Psoas muscle (tissue), 8 donors: ENCODE data around the gene PDZRN4. TPM values are rescaled to one million over a fixed set of nuclear protein-coding genes. Genes with fewer than 3 reads are reported as not detected.
"Not testable (repeated sequence)": the region's sequence is repeated elsewhere in the genome, so short reads cannot be mapped to it uniquely, and the experiment has no call there.

Experiments
- ATAC-seq, 4 donors: fragments of 200-7000 bp; cut with Tn5 transposase; one replicate each; pipeline ENCODE4 v1.9.1; 2020; ENCODE audit warnings: moderate library complexity in 3 of 4, mild to moderate bottlenecking in 2 of 4
- DNase-seq, 2 donors: peaks; one replicate each; pipeline ENCODE4 v3.0.0-alpha.2; 2020
- H3K27ac ChIP-seq: fragments of 200-600 bp; one replicate; pipeline ENCODE4 v1.8.0; 2022
- H3K27me3 ChIP-seq, 3 donors: fragments of 200-600 bp in 1 of 3; one replicate each; pipeline versions ENCODE4 v1.6.1 to v1.8.0; 2013 to 2022; ENCODE audit warnings: low read length in 2 of 3, mild to moderate bottlenecking in 2 of 3, moderate library complexity in 1 of 3; ENCODE audit not compliant: insufficient read depth in 3 of 3
- H3K36me3 ChIP-seq, 2 donors: fragments of 200-600 bp in 1 of 2; one replicate each; pipeline versions ENCODE4 v1.6.1 to v1.8.0; 2013 to 2022; ENCODE audit warnings: low read depth in 1 of 2, mild to moderate bottlenecking in 1 of 2, moderate library complexity in 1 of 2; ENCODE audit not compliant: insufficient read depth in 1 of 2
- H3K4me1 ChIP-seq: fragments of 200-600 bp; one replicate; pipeline ENCODE4 v1.8.0; 2022
- H3K4me3 ChIP-seq: fragments of 200-600 bp; one replicate; pipeline ENCODE4 v1.8.0; 2022; ENCODE audit warnings: mild to moderate bottlenecking
- H3K9me3 ChIP-seq: fragments of 200-600 bp; one replicate; pipeline ENCODE4 v1.8.0; 2022
- CTCF ChIP-seq: fragments of 200-600 bp; IDR thresholded peaks from one replicate; pipeline ENCODE4 v1.8.0; 2022; ENCODE audit warnings: antibody characterized with exemption
- whole genome bisulfite sequencing, 3 donors: extraction: QIAGEN DNeasy Blood & Tissue Kit; methylation state at CpG; one replicate each; pipeline versions ENCODE4 v1.1.6 to v1.1.7; 2013; 5-methylcytosine and 5-hydroxymethylcytosine counted together
- intact Hi-C, 2 donors: fragments of 100-400 bp; cut with DNase I; formaldehyde crosslinking; loops; one replicate each; pipeline versions ENCODE4 v1.11.0 to v1.14.2; 2022
- polyA plus RNA-seq, 3 donors: library from polyadenylated mRNA; stranded (reverse); fragments of 200-250 nt; gene quantifications; one replicate each; pipeline ENCODE4 v1.2.3, GENCODE V29; 2013
- total RNA-seq, 4 donors: library from RNA; stranded (reverse); fragmentation: NEBNext Ultra II Directional in 2 of 4; extraction: Animal tissue kit (Norgen Biotek cat#: 25700) in 2 of 4; gene quantifications; one replicate each; pipeline versions ENCODE4 v1.2.1 to v1.2.4, GENCODE V29; 2021 to 2023
- donor health status: healthy with polysubstance abuse.
- donor health status: DM: no; HTN: no; CAD: no; lungs with moderate emphysema.
- donor health status: Bipolar disorder and iron deficiency.
- donor health status: healthy.
- donor health status: DM: yes; HTN: yes; CAD: no.
- donor health status: DM: no; HTN: no; CAD: no.
- donor health status: DM: no; HTN: no; CAD: no.
- donor health status: DM: yes; HTN: yes; CAD: no.

The PDZRN4 gene
- total and polyA plus RNA-seq, 7 donors = 0.11 to 0.39 (median 0.20) TPM; not detected in 1

GRCh38 chr12:41190338-41190737, 2.2 kb downstream of the PDZRN4 start:
- intact Hi-C loops = no loop called here
- no peak for DNase-seq
- no peaks in the 10 kb centered on the region for H3K36me3 ChIP-seq
- H3K4me1 ChIP-seq = no peaks in the 10 kb centered on the region
- peaks cover 2 to 40% (median 8%) of the 10 kb centered on the region in 3 donors for H3K27me3 ChIP-seq
- TF ChIP-seq CTCF = no peak
- peak overlapping the region; percentile 42 for H3K4me3 ChIP-seq
- 14 to 19% (median 16%) methylated on average over 5 of the region's 5 CpGs for WGBS, 3 donors
- H3K9me3 ChIP-seq = no peaks in the 10 kb centered on the region
- no peak for ATAC-seq
- H3K27ac ChIP-seq = no peak overlapping the region

GRCh38 chr12:41191549-41191948, 3.4 kb downstream of the PDZRN4 start:
- ATAC-seq, DNase-seq, H3K27ac ChIP-seq, H3K4me3 ChIP-seq, H3K4me1 ChIP-seq, H3K36me3 ChIP-seq, H3K9me3 ChIP-seq, intact Hi-C loops: not testable (repeated sequence)
- 89 to 91% (median 91%) methylated on average over 3 of the region's 3 CpGs for WGBS, 3 donors
- peaks cover 0 to 40% (median 6%) of the 10 kb centered on the region in 3 donors for H3K27me3 ChIP-seq

GRCh38 chr12:41193311-41193710, 5.2 kb downstream of the PDZRN4 start:
- ATAC-seq (no peak), DNase-seq (no peak)
- no peak overlapping the region for H3K27ac ChIP-seq
- intact Hi-C loops = no loop called here
- H3K4me3 ChIP-seq = no peak overlapping the region
- no peaks in the 10 kb centered on the region for H3K4me1 ChIP-seq
- no peaks in the 10 kb centered on the region for H3K36me3 ChIP-seq
- TF ChIP-seq CTCF = no peak
- 72 to 83% (median 77%) methylated on average over 1 of the region's 1 CpG for WGBS, 3 donors
- H3K9me3 ChIP-seq = no peaks in the 10 kb centered on the region
- peaks cover 0 to 23% (median 6%) of the 10 kb centered on the region in 3 donors for H3K27me3 ChIP-seq

DNA sequence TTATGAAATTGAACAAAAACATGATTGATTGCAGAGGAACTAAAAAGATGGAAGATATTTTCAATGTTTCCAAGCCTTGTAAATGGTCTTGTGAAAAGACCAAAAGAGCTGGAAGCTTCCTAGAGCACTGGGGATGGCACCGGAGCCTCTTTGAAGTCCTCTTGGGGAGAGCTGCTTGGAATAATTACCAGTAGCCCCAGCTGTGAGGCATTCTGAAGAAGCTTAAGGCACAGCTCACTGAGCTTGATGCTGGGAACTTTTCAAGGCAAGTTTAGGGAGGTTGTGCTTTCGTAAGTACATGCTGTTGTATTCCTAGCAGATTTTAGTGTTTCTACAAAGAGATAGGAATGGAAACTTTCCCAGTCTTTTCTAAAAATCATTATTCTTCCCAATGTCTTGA, 13.9 kb downstream of the PDZRN4 start:
- ATAC-seq = no peak
- TF ChIP-seq CTCF = no peak
- Histone ChIP-seq H3K27ac (no peak overlapping the region), H3K27me3 (no peaks in the 10 kb centered on the region), H3K36me3 (no peaks in the 10 kb centered on the region), H3K4me3 (no peak overlapping the region), H3K4me1 (no peaks in the 10 kb centered on the region), H3K9me3 (no peaks in the 10 kb centered on the region)
- DNase-seq = no peak
- WGBS, 3 donors = 34 to 63% (median 47%) methylated on average over 2 of the region's 2 CpGs
- intact Hi-C loops = no loop called here

DNA sequence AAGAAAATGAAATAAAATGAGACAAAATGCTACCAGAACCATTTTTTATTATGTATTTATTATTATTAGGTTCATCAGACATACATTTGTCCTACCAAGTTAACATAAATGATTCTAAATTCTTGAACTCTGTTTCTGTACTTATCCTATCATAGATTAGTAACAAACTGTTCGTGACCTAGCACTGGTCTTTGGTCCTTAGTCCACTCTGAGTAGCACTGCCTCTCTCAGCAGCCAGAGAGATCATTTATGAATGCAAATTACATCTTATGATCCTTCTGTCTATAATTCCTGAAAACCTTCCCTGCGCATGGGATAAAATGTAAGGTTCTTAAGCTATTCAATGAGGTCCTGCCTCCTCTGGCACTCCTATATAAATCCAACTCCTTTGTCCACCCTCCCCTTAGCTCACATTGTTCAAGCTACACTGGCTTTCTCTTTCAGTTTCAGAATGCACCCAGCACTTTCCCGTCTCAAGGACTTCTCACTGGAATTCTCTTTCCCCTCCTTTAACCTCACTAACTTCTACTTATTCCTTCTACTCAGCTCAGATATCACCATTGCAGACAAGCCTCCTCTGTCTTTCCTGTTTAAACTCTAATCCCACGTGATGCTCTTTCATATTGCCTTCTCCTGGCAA, 17.1 kb downstream of the PDZRN4 start:
- no peak overlapping the region for H3K4me3 ChIP-seq
- intact Hi-C loops = no loop called here
- H3K27me3 ChIP-seq = no peaks in the 10 kb centered on the region
- H3K27ac ChIP-seq = no peak overlapping the region
- TF ChIP-seq CTCF = no peak
- no peaks in the 10 kb centered on the region for H3K36me3 ChIP-seq
- ATAC-seq (no peak), DNase-seq (no peak)
- WGBS, 3 donors = 46 to 54% (median 52%) methylated on average over 4 of the region's 4 CpGs
- no peaks in the 10 kb centered on the region for H3K4me1 ChIP-seq
- H3K9me3 ChIP-seq = no peaks in the 10 kb centered on the region
